GM19467 (cell line): Measurements from ENCODE around the gene RELT.

Source experiments
- ATAC-seq: cut with Tn5 transposase; IDR thresholded peaks from one replicate; pipeline ENCODE4 v1.9.1; 2021; ENCODE audit warnings: mild to moderate bottlenecking, moderate library complexity; ENCODE audit not compliant: unreplicated experiment

RELT gene

DNA sequence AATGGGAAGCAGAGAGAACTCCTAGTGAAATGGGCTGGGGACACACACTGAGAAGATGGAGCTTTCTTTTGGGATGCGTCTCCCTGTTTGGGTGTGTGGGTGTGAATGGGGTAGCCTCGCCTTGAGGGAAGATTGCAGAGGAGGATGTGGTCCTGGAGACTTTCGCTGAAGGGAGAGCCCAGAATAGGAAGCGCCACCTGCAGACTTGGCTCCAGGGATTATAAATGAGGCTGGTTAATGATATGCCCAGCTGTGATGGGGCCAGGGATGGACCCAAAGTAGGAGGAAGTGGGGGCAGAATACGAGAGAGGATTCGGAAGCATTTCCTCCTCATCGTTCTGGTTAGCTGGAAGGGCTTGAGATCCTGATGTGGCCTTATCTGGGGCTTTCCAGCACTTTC, 13.7 kb downstream of the RELT start:
- ATAC-seq: no peak

GRCh38 chr11:73390601-73391565, 14.7 kb downstream of the RELT start:
- no peak for ATAC-seq

DNA sequence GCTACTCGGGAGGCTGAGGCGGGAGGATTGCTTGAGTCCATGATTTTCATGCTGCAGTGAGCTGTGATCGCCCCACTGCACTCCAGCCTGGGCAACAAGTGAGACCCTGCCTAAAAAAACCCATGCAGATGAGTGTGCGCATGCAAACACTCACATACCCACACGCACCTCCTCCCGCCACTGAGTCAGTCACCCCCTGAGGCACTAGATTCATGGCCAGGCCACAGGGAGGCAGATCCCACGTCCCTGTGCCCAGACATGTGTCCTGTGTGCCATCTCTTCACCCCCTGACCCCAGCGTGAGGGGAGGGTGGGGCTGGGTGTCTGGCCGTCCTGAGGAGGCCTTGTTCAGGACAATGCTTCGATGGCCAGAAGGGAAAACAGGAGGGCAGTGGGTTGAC, 15.5 kb downstream of the RELT start:
- ATAC-seq: no peak

DNA sequence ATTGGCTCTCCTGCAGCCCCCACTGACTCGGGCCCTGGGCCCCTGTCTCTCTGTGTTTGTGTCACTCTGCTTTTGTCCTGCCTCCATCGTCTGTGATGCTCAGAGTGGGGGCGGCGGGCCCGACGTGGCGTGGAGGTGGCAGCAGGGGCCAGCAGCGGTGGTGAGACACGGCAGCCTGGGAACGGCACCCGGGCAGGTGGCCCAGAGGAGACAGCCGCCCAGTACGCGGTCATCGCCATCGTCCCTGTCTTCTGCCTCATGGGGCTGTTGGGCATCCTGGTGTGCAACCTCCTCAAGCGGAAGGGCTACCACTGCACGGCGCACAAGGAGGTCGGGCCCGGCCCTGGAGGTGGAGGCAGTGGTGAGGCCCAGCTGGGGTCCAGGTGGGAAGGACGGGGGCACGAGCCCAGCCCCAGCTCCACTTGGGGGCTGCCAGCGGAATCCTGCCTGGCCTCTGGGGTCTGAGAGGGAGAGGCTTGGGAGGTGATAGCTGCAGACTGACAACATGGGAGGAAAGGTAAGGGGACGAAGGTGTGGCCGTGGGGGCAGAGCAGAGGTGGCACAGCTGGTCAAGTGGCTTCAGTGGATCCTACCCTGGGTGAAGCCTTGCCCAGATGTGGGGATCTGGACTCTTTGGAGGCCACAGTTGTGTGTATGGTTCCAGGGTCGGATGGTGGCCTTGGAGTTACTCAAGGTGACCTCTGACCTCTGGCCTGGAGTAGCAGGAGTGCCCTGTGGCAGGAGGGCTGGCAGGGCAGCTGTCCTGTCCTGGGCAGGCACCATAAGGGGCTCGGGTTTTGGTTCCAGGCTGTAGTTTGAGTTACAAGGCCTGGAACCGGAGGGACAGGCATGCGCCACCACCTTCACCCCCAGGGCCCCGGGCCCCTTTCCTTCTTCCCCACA, 16.2 kb downstream of the RELT start:
- no peak for ATAC-seq

DNA sequence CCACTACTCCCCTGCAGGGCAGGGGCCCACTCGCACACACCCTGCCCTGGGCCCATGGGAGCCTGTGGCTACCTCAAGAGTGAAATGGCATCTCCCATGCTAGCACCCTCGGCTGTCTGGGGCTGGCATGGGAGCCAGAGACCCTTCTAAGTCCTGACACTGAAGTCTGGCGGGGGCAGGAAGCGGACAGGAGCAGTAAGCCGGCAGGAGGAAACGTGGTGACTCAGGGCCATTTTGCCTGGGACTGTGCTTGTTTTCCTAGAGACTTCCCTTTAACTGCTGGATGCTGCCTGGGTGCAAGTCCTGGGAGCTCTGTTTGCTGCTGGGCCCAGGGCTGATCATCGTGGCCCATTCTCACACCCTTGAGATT, 16.8 kb downstream of the RELT start:
- ATAC-seq: no peak

GRCh38 chr11:73393479-73394415, 17.5 kb downstream of the RELT start:
- ATAC-seq: no peak

DNA sequence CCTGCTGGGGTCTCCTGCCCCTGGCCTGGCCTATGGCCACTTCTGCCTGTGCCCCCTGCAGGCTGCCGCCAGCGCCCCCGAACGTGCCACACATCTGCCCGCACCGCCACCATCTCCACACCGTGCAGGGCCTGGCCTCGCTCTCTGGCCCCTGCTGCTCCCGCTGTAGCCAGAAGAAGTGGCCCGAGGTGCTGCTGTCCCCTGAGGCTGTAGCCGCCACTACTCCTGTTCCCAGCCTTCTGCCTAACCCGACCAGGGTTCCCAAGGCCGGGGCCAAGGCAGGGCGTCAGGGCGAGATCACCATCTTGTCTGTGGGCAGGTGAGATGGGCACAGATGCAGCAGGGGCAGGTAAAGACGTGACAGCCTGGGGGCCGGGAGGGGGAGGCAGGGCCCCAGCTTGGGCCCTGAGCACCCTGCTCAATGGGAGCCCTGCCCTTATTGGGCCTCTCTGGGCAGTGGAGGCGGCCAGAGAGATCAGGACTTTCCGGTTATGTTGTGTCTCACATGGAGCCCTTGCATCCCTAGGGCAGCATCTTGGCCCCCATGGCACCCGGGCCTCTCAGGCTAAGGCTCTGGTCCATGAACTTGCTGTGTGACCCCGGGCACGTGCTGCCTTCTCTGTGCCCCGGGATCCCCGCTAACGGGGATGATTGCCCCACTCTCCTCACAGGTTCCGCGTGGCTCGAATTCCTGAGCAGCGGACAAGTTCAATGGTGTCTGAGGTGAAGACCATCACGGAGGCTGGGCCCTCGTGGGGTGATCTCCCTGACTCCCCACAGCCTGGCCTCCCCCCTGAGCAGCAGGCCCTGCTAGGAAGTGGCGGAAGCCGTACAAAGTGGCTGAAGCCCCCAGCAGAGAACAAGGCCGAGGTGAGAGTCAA, 18.5 kb downstream of the RELT start:
- no peak for ATAC-seq

GRCh38 chr11:73395297-73396208, 19.4 kb downstream of the RELT start:
- no peak for ATAC-seq

- no peak for ATAC-seq
Observed at GRCh38 chr11:73396251-73396930, 20.2 kb downstream of the RELT start.

DNA sequence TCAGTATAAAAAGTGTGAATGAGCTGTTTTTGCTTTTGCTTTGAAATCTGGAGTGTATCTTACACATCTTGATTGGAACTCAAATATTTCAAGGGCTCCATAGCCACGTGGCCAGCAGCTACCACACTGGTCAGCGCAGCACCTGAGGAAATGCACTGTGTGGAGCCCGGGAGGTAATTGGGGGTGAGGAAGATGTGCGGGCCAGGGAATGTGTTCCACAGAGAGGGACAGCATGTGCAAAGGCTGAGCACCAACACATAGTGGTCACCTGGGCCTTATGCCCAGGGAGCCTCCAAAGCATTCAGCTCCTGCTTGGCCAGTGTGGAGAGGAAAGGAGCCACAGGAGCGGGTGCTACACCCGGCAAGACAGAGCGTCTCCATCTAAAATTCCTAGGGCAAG, 20.8 kb downstream of the RELT start:
- ATAC-seq: no peak

DNA sequence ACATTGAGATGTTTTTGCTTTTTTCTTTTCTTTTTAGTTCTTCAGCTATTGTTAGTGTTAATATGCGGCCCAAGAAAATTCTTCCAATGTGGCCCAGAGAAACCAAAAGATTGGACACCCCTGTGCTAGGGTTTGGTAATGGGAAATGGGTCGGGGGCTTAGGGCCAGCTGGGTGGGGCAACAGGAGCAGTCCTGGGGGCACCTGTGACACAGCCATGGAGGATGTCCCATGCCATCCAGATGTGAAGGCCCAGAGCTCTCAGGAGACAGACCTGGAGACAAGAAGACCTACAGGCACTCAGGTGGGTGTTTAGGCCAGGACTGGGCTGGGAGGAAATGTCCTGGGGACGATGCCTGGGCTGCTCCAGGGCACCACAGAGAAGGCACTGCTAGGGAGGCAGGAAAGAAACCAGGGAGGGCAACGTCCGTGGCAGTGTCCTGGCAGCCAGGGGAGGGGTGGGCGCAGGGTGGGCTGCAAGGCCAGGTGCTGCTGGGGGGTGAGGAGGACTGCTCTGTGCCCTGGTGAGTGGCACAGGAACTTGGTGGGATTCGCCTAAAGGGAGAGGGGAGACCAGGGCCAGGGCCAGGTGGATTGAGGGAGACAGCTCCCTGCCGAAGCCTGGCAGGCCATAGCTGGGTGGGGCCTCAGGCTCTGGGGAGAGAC, 21.4 kb downstream of the RELT start:
- no peak for ATAC-seq

- no peak for ATAC-seq
Observed at GRCh38 chr11:73398132-73398526, 21.9 kb downstream of the RELT start.

DNA sequence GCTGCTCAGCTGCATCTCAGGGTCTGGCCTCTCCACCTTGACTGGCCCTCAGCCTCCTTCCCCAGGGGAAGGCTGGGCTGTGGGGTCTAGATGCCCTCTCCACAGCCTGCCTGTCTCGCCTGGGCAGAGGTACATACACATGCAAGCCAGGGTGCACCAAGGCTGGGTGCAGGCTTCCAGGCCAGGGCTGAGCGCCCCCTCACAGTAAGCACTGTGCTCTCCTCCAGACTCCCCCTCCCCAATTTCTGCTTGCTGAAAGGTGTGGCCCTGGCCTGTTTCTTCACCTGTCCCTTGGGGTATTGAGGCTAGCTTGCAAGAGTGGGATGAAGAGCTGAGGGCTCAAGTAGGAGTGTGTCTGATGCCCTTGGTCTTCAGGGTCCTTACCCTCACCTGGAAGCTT, 22.5 kb downstream of the RELT start:
- no peak for ATAC-seq

GRCh38 chr11:73399159-73399590, 23.0 kb downstream of the RELT start:
- no peak for ATAC-seq

GRCh38 chr11:73399636-73400035, 23.4 kb downstream of the RELT start:
- ATAC-seq: no peak

- ATAC-seq: no peak
Observed at GRCh38 chr11:73400293-73400692, 24.1 kb downstream of the RELT start.

DNA sequence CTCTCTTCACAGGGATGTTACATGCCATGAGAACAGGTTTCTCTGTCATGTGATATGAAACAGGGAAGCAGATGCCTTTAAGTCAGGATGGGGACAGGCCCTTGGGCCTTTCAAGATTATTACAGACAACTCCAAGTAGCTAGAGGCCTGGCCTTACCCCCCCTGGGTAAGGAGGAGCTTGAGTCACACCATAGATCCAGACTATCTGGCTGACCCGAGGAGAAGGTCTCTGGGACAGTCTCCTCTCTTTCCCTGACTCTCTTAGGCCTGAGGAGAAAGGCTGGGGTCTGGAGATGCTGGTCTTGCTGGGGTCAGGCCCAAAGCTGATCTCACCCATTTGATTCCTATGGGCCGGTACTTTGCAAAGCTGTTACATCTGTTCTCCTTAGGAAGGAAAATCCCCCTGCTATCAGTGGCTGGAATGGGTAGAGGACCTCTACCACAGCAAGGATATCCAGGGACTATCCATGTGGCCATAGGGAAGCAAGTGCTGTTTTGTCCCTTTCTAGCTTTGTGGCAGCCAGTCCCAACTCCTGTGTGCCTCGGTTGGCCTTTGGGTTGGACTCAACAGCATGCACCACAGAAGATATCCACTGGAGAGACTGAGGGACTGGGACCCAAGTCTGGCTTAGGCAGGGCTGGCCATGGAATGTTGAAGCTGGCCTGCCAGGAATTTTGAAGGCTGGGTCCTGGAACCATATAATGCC, 25.2 kb downstream of the RELT start:
- ATAC-seq: no peak
